OCI-LY1 (cell line): ENCODE results near the gene VGF.
"Not testable (repeated sequence)": the region's sequence is repeated elsewhere in the genome, so short reads cannot be mapped to it uniquely, and the experiment has no call there.

Source experiments
- H2AFZ ChIP-seq: fragments of 200-600 bp; sonication (generic), shearing (Covaris generic); 2 replicates; pipeline ENCODE4 v1.6.0; 2014; ENCODE audit warnings: antibody characterized with exemption, mild to moderate bottlenecking, low read length
- H3F3A ChIP-seq: fragments of 200-600 bp; sonication (generic), shearing (Covaris generic); 2 replicates; pipeline ENCODE4 v1.6.0; 2014; ENCODE audit warnings: mild to moderate bottlenecking, antibody characterized with exemption, low read length, moderate library complexity; ENCODE audit not compliant: insufficient read depth
- H3K27ac ChIP-seq: fragments of 200-600 bp; sonication (generic); 2 replicates; pipeline ENCODE4 v1.5.1; 2014; ENCODE audit warnings: low read length, mixed run types, mild to moderate bottlenecking, low read depth; ENCODE audit not compliant: poor library complexity, severe bottlenecking
- H3K27me3 ChIP-seq: fragments of 200-600 bp; sonication (generic); 2 replicates; pipeline ENCODE4 v1.6.0; 2014; ENCODE audit warnings: antibody characterized with exemption, mild to moderate bottlenecking, low read length, moderate library complexity; ENCODE audit not compliant: insufficient read depth
- H3K36me3 ChIP-seq: fragments of 200-600 bp; sonication (generic); 2 replicates; pipeline ENCODE4 v1.6.1; 2014; ENCODE audit warnings: mild to moderate bottlenecking, antibody characterized with exemption, low read length, moderate library complexity, mixed read lengths; ENCODE audit not compliant: insufficient read depth
- H3K4me1 ChIP-seq: fragments of 200-600 bp; sonication (generic); 2 replicates; pipeline ENCODE4 v1.5.1; 2014; ENCODE audit warnings: mild to moderate bottlenecking, low read length, moderate library complexity; ENCODE audit not compliant: insufficient read depth, severe bottlenecking
- H3K4me2 ChIP-seq: fragments of 200-600 bp; sonication (generic), shearing (Covaris generic); 2 replicates; pipeline ENCODE4 v1.6.1; 2014; ENCODE audit warnings: low read length
- H3K4me3 ChIP-seq: fragments of 200-600 bp; sonication (generic); 2 replicates; pipeline ENCODE4 v1.5.1; 2014; ENCODE audit warnings: low read length, low read depth, mild to moderate bottlenecking, mixed read lengths; ENCODE audit not compliant: poor library complexity, severe bottlenecking
- H3K79me2 ChIP-seq: fragments of 200-600 bp; shearing (Covaris generic); 2 replicates; pipeline ENCODE4 v1.6.1; 2016; ENCODE audit warnings: mixed run types, low read length, mixed read lengths; ENCODE audit not compliant: insufficient read depth
- H3K9ac ChIP-seq: fragments of 200-600 bp; sonication (generic), shearing (Covaris generic); 2 replicates; pipeline ENCODE4 v1.6.1; 2014; ENCODE audit warnings: mild to moderate bottlenecking, low read length, mixed read lengths
- H3K9me2 ChIP-seq: fragments of 200-600 bp; sonication (generic), shearing (Covaris generic); 2 replicates; pipeline ENCODE4 v1.6.1; 2014; ENCODE audit warnings: low read depth, mild to moderate bottlenecking, low read length, mixed read lengths
- H3K9me3 ChIP-seq: fragments of 200-600 bp; shearing (Covaris generic); 2 replicates; pipeline ENCODE4 v1.6.1; 2014; ENCODE audit warnings: low read length, mixed read lengths
- H4K20me1 ChIP-seq: fragments of 200-600 bp; sonication (generic), shearing (Covaris generic); 2 replicates; pipeline ENCODE4 v1.6.0; 2016; ENCODE audit warnings: mild to moderate bottlenecking, low read length; ENCODE audit not compliant: insufficient read depth
- EZH2 ChIP-seq: fragments of 200-600 bp; sonication (generic), shearing (Covaris generic); IDR thresholded peaks from 2 replicates; pipeline ENCODE4 v1.8.0; 2017; ENCODE audit warnings: borderline replicate concordance, mixed run types, mild to moderate bottlenecking, antibody characterized with exemption, low read length, moderate library complexity, mixed read lengths
- TF ChIP-seq, protein P1 (sequence below): fragments of 200-600 bp; sonication (generic), shearing (Covaris generic); IDR thresholded peaks from 2 replicates; pipeline ENCODE4 v1.5.1; 2017; ENCODE audit warnings: mild to moderate bottlenecking, antibody characterized with exemption, low read length, moderate library complexity, mixed read lengths

The VGF gene

DNA sequence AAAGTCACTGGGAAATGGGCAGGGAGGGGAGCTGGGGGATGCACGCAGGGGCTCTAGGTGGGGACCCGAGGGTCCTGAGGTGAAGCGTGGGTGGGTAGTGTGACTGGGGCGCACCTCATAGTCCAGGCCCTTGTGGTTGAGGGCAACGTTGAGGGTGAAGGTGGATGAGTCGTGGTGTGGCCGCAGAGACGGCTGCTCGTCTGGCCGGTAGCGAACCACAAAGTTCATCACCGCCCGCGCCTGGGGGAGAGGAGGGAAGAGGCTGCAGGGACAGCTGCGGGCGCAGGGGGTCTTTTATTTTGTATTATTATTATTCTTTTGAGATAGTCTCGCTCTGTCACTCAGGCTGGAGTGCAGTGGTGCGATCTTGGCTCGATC, 41.3 kb upstream of the VGF start:
- Histone ChIP-seq H3K9me3 (no peaks in the 10 kb centered on the region), H3K9ac (no peak overlapping the region), H3F3A (no peaks in the 10 kb centered on the region), H3K9me2 (no peaks in the 10 kb centered on the region), H3K27ac (no peak overlapping the region), H3K36me3 (no peaks in the 10 kb centered on the region), H3K4me3 (no peak overlapping the region), H3K79me2 (no peaks in the 10 kb centered on the region), H2AFZ (no peak overlapping the region), H3K4me1 (peaks cover 10% of the 10 kb centered on the region), H4K20me1 (no peaks in the 10 kb centered on the region), H3K4me2 (no peak overlapping the region), H3K27me3 (no peaks in the 10 kb centered on the region; the same call in 1 of the 2 replicates)
- no peak for TF ChIP-seq EZH2
- TF ChIP-seq, protein P1, sequence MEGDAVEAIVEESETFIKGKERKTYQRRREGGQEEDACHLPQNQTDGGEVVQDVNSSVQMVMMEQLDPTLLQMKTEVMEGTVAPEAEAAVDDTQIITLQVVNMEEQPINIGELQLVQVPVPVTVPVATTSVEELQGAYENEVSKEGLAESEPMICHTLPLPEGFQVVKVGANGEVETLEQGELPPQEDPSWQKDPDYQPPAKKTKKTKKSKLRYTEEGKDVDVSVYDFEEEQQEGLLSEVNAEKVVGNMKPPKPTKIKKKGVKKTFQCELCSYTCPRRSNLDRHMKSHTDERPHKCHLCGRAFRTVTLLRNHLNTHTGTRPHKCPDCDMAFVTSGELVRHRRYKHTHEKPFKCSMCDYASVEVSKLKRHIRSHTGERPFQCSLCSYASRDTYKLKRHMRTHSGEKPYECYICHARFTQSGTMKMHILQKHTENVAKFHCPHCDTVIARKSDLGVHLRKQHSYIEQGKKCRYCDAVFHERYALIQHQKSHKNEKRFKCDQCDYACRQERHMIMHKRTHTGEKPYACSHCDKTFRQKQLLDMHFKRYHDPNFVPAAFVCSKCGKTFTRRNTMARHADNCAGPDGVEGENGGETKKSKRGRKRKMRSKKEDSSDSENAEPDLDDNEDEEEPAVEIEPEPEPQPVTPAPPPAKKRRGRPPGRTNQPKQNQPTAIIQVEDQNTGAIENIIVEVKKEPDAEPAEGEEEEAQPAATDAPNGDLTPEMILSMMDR = no peak

- Histone ChIP-seq H3K9me3 (no peaks in the 10 kb centered on the region), H3K9ac (no peak overlapping the region)
These were observed 40.7 kb upstream of the VGF start for GRCh38 chr7:101205901-101206664.

GRCh38 chr7:101203740-101204738, 38.7 kb upstream of the VGF start:
- not testable (repeated sequence) for H3K36me3 ChIP-seq, H3K27me3 ChIP-seq, H3K9me2 ChIP-seq, H3F3A ChIP-seq, H4K20me1 ChIP-seq, H3K9me3 ChIP-seq, H2AFZ ChIP-seq, H3K27ac ChIP-seq, H3K9ac ChIP-seq, H3K79me2 ChIP-seq
- Histone ChIP-seq H3K4me1 (peaks cover 10% of the 10 kb centered on the region), H3K4me2 (peak overlapping the region; percentile 5; the same call in 1 of the 2 replicates), H3K4me3 (peak overlapping the region; percentile 18)

More at GRCh38 chr7:101205901-101206664, 40.7 kb upstream of the VGF start:
- H2AFZ ChIP-seq = no peak overlapping the region
- no peak overlapping the region for H3K4me2 ChIP-seq
- no peaks in the 10 kb centered on the region for H3K9me2 ChIP-seq
- H3K27ac ChIP-seq = no peak overlapping the region
- no peak overlapping the region for H3K4me3 ChIP-seq
- H3K27me3 ChIP-seq = no peaks in the 10 kb centered on the region; the same call in 1 of the 2 replicates
- no peak for TF ChIP-seq EZH2
- TF ChIP-seq, protein P1 = no peak
- H4K20me1 ChIP-seq = no peaks in the 10 kb centered on the region
- no peaks in the 10 kb centered on the region for H3K36me3 ChIP-seq
- H3K79me2 ChIP-seq = no peaks in the 10 kb centered on the region
- H3F3A ChIP-seq = no peaks in the 10 kb centered on the region
- H3K4me1 ChIP-seq = peaks cover 10% of the 10 kb centered on the region
